ENCODE measurements around the gene SPTBN4.

SPTBN4 gene

GRCh38 chr19:40466985-40467734, at the start of gene SPTBN4:
SPTBN4 (plus strand) TSS chr19:40467001; CDS start chr19:40472622, 5,621 bp downstream.
- no peak for DNase-seq (ENCODE audit: low read depth)
- TF ChIP-seq CTCF (IDR thresholded peaks at IDR 0.05; ENCODE audit: control insufficient read depth, extremely low read depth, insufficient read depth), result no peak
- H3K4me3 ChIP-seq (ENCODE audit: low read depth, low read length), result peak within 1 kb of the TSS; percentile 90

GRCh38 chr19:40417643-40417981, 49.2 kb upstream of the SPTBN4 start:
- no peak for DNase-seq (ENCODE audit: low read depth)
- TF ChIP-seq CTCF (IDR thresholded peaks at IDR 0.05; ENCODE audit: control insufficient read depth, extremely low read depth, insufficient read depth), result no peak
- H3K4me3 ChIP-seq (ENCODE audit: low read depth, low read length), result no peak overlapping the region

- TF ChIP-seq CTCF (IDR thresholded peaks at IDR 0.05; ENCODE audit: control insufficient read depth, extremely low read depth, insufficient read depth), result no peak
These were observed 48.8 kb upstream of the SPTBN4 start for GRCh38 chr19:40418040-40418439.

GRCh38 chr19:40419066-40419612, 47.7 kb upstream of the SPTBN4 start:
- no peak for DNase-seq (ENCODE audit: low read depth)
- H3K4me3 ChIP-seq (ENCODE audit: low read depth, low read length), result no peak overlapping the region
- no peak for TF ChIP-seq CTCF (IDR thresholded peaks at IDR 0.05; ENCODE audit: control insufficient read depth, extremely low read depth, insufficient read depth)

More at GRCh38 chr19:40418040-40418439, 48.8 kb upstream of the SPTBN4 start:
- no peak for DNase-seq (ENCODE audit: low read depth)
- no peak overlapping the region for H3K4me3 ChIP-seq (ENCODE audit: low read depth, low read length)

- DNase-seq (ENCODE audit: low read depth), result no peak
- H3K4me3 ChIP-seq (ENCODE audit: low read depth, low read length), result no peak overlapping the region
- no peak for TF ChIP-seq CTCF (IDR thresholded peaks at IDR 0.05; ENCODE audit: control insufficient read depth, extremely low read depth, insufficient read depth)
These were observed 47.0 kb upstream of the SPTBN4 start for GRCh38 chr19:40419780-40420179.

GRCh38 chr19:40420451-40420765, 46.4 kb upstream of the SPTBN4 start:
- no peak for TF ChIP-seq CTCF (IDR thresholded peaks at IDR 0.05; ENCODE audit: control insufficient read depth, extremely low read depth, insufficient read depth)
- no peak for DNase-seq (ENCODE audit: low read depth)
- peak overlapping the region; percentile 67 for H3K4me3 ChIP-seq (ENCODE audit: low read depth, low read length)
